Keratinocyte (primary cell): ENCODE data around the gene CELF5. TPM values are rescaled to one million over a fixed set of nuclear protein-coding genes. Genes with fewer than 3 reads are reported as not detected.

Experiments
- DNase-seq: peaks from one replicate; pipeline ENCODE4 v3.0.0-alpha.2; 2011; ENCODE audit warnings: low read depth, missing footprints, low spot score
- FAIRE-seq: peaks from 2 replicates; lab custom pipeline; 2011; peaks lifted over from hg19 to GRCh38; lab: Jason Lieb, UNC
- H2AFZ ChIP-seq: 2 replicates; pipeline ENCODE4 v1.6.0; 2012; ENCODE audit warnings: low read length, control low read depth, inconsistent platforms; ENCODE audit not compliant: control insufficient read depth
- H3K27ac ChIP-seq: 2 replicates; pipeline ENCODE4 v1.5.1; 2011; ENCODE audit warnings: low read length; ENCODE audit not compliant: control insufficient read depth, insufficient read depth
- H3K27me3 ChIP-seq: 3 replicates; pipeline ENCODE4 v1.6.0; 2011; ENCODE audit warnings: low read length; ENCODE audit not compliant: control insufficient read depth, insufficient read depth; ENCODE audit errors: extremely low read depth
- H3K36me3 ChIP-seq, 2 experiments: 2 replicates in 1 of 2; 3 replicates in 1 of 2; pipeline ENCODE4 v1.5.1; 2011; ENCODE audit warnings: low read length in 2 of 2, mild to moderate bottlenecking in 1 of 2; ENCODE audit not compliant: control insufficient read depth in 2 of 2, insufficient read depth in 2 of 2; ENCODE audit errors: extremely low read depth in 1 of 2
- H3K4me1 ChIP-seq: 3 replicates; pipeline ENCODE4 v1.5.1; 2011; ENCODE audit warnings: low read length; ENCODE audit not compliant: control insufficient read depth, insufficient read depth; ENCODE audit errors: extremely low read depth
- H3K4me2 ChIP-seq: 3 replicates; pipeline ENCODE4 v1.6.0; 2011; ENCODE audit warnings: low read depth, low read length; ENCODE audit not compliant: control insufficient read depth, insufficient read depth; ENCODE audit errors: extremely low read depth
- H3K4me3 ChIP-seq, 3 experiments: fragments of 200-600 bp in 1 of 3; sonication (generic) in 1 of 3; 2 replicates in 2 of 3; 3 replicates in 1 of 3; pipeline ENCODE4 v1.5.1; 2011 to 2016; ENCODE audit warnings: low read length in 3 of 3, mild to moderate bottlenecking in 3 of 3, control low read depth in 2 of 3, inconsistent platforms in 1 of 3, low read depth in 1 of 3, mixed read lengths in 1 of 3, mixed run types in 1 of 3, moderate library complexity in 1 of 3; ENCODE audit not compliant: control insufficient read depth in 2 of 3, insufficient read depth in 2 of 3; ENCODE audit errors: extremely low read depth in 1 of 3
- H3K79me2 ChIP-seq: 2 replicates; pipeline ENCODE4 v1.6.0; 2012; ENCODE audit warnings: low read length; ENCODE audit not compliant: control insufficient read depth, insufficient read depth
- H3K9ac ChIP-seq: 3 replicates; pipeline ENCODE4 v1.6.0; 2011; ENCODE audit warnings: low read length; ENCODE audit not compliant: control insufficient read depth, insufficient read depth; ENCODE audit errors: extremely low read depth
- H3K9me1 ChIP-seq: 3 replicates; pipeline ENCODE4 v1.6.0; 2011; ENCODE audit warnings: low read length; ENCODE audit not compliant: control insufficient read depth, insufficient read depth; ENCODE audit errors: extremely low read depth
- H3K9me3 ChIP-seq: 2 replicates; pipeline ENCODE4 v1.5.1; 2012; ENCODE audit warnings: low read depth, low read length; ENCODE audit not compliant: control insufficient read depth
- H4K20me1 ChIP-seq: 3 replicates; pipeline ENCODE4 v1.6.0; 2011; ENCODE audit warnings: low read length; ENCODE audit not compliant: control insufficient read depth, insufficient read depth; ENCODE audit errors: extremely low read depth
- EZH2 ChIP-seq: IDR thresholded peaks from one replicate; pipeline ENCODE4 v1.6.1; 2012; ENCODE audit warnings: inconsistent platforms, mild to moderate bottlenecking, low read length, moderate library complexity
- dilution Hi-C: fragments of 300-500 bp; cut with MboI; formaldehyde crosslinking; loops from one replicate; pipeline ENCODE4 v1.7.0; 2020; ENCODE audit warnings: low sequenced_read_pairs; ENCODE audit not compliant: extremely low pct_ligation_motif_present
- polyA minus RNA-seq, 3 experiments: library from RNA; depleted of rRNA, polyadenylated mRNA; stranded (reverse); fragments of >200 nt; gene quantifications; 1 replicate in 1 of 3; 2 replicates in 1 of 3; 3 replicates in 1 of 3; pipeline ENCODE4 v1.2.3, GENCODE V29; 2011
- polyA plus RNA-seq, 5 experiments: library from polyadenylated mRNA; depleted of rRNA in 3 of 5; stranded (reverse) in 3 of 5; stranded (forward) in 1 of 5; unstranded in 1 of 5; fragments of >200 nt; gene quantifications; 1 replicate in 1 of 5; 2 replicates in 3 of 5; 3 replicates in 1 of 5; pipeline versions ENCODE4 v1.2.1 to v1.2.3, GENCODE V29; 2011 to 2012; ENCODE audit warnings: missing spikeins in 2 of 5, low read depth in 1 of 5, low replicate concordance in 1 of 5
- TF ChIP-seq, protein P1 (sequence below), 3 experiments: IDR thresholded peaks in 1 of 3; conservative IDR thresholded peaks in 1 of 3; optimal IDR thresholded peaks in 1 of 3; 2 replicates in 2 of 3; 3 replicates in 1 of 3; pipeline versions ENCODE3 to v1.5.1; 2011; ENCODE audit warnings: low read length in 3 of 3, mild to moderate bottlenecking in 3 of 3, moderate library complexity in 2 of 3, control low read depth in 1 of 3, inconsistent platforms in 1 of 3; ENCODE audit not compliant: insufficient read depth in 2 of 3; ENCODE audit errors: extremely low read depth in 1 of 3

CELF5 gene
- polyA plus RNA-seq (0.04 to 0.05 TPM (median 0.04 TPM) in 3 replicates), polyA minus RNA-seq (0.10 to 0.67 TPM in 2 of 3 replicates, not detected in the other)
- not detected for polyA plus RNA-seq (2011; ENCODE audit: low read depth)
- polyA plus RNA-seq (2011; cell fraction: cytosol; rRNA removed): 0.03 and 0.06 TPM in 2 replicates
- polyA plus RNA-seq (2011; cell fraction: nucleus; rRNA removed): 0.34 and 0.39 TPM in 2 replicates
- polyA plus RNA-seq (2012; ENCODE audit: low replicate concordance): 0.15 TPM in 1 of 2 replicates, not detected in the other
- polyA minus RNA-seq (2011; cell fraction: cytosol; rRNA and poly(A)+ RNA removed): not detected
- not detected in 2 replicates for polyA minus RNA-seq (2011; cell fraction: nucleus; rRNA and poly(A)+ RNA removed)

DNA sequence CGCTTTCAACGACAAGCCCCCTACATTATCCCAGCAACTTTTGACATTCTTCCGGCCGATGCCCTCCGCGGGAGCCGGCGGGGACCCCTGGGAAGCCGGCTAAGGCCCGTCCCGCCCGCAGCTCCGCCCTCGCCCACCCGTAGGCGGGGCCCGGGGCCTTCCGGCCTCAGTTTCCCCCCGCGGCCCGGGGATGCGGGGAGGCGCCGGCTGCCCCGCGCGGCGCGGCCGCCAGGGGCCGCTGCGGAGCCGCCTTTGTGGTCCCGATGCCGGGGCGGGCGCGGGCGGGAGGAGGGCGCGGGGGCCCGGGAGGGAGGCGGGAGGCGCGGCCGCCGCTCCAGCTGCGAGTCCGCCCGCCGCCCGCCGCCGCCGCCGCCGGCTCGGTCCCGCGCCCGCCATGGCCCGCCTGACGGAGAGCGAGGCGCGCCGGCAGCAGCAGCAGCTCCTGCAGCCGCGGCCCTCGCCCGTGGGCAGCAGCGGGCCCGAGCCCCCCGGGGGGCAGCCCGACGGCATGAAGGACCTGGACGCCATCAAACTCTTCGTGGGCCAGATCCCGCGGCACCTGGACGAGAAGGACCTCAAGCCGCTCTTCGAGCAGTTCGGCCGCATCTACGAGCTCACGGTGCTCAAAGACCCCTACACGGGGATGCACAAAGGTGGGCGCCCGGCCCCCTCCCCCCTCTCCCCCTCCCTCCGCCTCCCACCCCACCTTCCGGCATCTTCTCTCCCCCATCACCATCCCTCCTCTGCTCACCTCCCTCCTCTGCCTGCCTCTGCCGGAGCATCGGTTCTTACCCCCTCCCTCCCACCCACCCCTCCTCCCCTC lies at the start of gene CELF5:
CELF5 (plus strand) TSS at position 316 of the 823 bp plus-strand sequence; CDS start at position 395, 79 bp downstream.
- H3K79me2 ChIP-seq: no peaks in the 10 kb centered on the region
- no peaks in the 10 kb centered on the region for H3K9me3 ChIP-seq
- dilution Hi-C loops: no loop called here
- TF ChIP-seq EZH2: peak; percentile 73
- TF ChIP-seq, protein P1, sequence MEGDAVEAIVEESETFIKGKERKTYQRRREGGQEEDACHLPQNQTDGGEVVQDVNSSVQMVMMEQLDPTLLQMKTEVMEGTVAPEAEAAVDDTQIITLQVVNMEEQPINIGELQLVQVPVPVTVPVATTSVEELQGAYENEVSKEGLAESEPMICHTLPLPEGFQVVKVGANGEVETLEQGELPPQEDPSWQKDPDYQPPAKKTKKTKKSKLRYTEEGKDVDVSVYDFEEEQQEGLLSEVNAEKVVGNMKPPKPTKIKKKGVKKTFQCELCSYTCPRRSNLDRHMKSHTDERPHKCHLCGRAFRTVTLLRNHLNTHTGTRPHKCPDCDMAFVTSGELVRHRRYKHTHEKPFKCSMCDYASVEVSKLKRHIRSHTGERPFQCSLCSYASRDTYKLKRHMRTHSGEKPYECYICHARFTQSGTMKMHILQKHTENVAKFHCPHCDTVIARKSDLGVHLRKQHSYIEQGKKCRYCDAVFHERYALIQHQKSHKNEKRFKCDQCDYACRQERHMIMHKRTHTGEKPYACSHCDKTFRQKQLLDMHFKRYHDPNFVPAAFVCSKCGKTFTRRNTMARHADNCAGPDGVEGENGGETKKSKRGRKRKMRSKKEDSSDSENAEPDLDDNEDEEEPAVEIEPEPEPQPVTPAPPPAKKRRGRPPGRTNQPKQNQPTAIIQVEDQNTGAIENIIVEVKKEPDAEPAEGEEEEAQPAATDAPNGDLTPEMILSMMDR (optimal IDR thresholded peaks at IDR 0.05 in 1 of 3, IDR thresholded peaks at IDR 0.05 in 1 of 3, conservative IDR thresholded peaks at IDR 0.05 in 1 of 3; ENCODE audit: extremely low read depth in 1 of 3, insufficient read depth in 2 of 3, low read length in 3 of 3): peak in 1 of 3 experiments; percentile 54
- peak within 1 kb of the TSS; percentile 37 for H3K4me2 ChIP-seq
- FAIRE-seq: no peak
- H3K27ac ChIP-seq: no peak within 1 kb of the TSS
- no peaks in the 10 kb centered on the region for H4K20me1 ChIP-seq
- H3K9me1 ChIP-seq: no peaks in the 10 kb centered on the region
- H3K27me3 ChIP-seq: peaks cover 46% of the 10 kb centered on the region
- H2AFZ ChIP-seq: no peak within 1 kb of the TSS
- no peak within 1 kb of the TSS for H3K9ac ChIP-seq
- no peaks in the 10 kb centered on the region for H3K4me1 ChIP-seq
- H3K36me3 ChIP-seq: no peaks in the 10 kb centered on the region
- no peak within 1 kb of the TSS for H3K4me3 ChIP-seq
- DNase-seq: no peak

DNA sequence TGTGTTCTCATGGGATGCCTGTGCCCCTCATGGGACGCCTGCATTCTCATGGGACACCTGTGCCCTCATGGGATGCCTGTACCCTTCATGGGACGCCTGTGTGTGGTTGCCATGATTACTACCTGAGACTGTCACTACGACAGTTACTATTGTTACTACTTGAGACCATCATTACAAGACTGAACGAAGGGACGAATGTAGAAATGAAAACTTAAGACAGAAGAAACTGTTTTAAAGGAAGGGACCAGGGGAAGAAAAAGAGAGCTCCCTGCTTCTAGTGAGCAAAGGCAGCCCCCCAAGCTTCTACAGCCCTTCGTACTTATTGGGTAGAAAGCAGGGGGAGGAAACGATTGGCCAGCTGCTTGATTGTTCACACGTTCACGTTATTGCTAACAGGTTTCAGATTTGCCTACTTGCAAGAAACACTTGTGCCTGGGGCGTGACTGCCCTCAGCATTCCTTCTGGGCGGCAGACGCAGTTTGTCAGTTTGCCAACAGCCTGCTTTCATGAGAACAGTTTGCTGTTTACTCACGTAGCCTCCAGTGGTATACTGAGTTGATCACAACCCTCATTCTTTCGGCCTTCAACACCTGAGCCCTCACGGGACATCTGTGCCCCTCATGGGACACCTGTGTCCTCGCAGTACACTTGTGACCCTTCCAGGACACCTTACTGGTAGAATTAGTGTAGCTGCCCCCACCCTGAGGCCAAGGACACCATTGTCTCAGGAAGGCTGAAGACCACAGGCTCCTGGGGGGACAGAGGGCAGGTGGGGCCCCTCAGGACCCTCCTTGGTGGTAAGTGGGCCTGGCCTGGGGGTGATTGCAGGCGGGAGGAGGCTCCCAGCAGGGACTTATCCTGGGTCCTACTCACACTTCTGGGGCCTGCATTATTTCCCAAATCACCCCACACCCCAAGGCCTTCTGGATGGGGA lies 48.4 kb upstream of the CELF5 start:
- no peak overlapping the region for H2AFZ ChIP-seq
- no peaks in the 10 kb centered on the region for H3K79me2 ChIP-seq
- H3K36me3 ChIP-seq: no peaks in the 10 kb centered on the region
- dilution Hi-C loops: no loop called here
- peak overlapping the region; percentile 54 for H3K4me2 ChIP-seq
- H3K27ac ChIP-seq: peak overlapping the region; percentile 95
- DNase-seq (peak; percentile 72), FAIRE-seq (peak; percentile 99)
- H3K4me3 ChIP-seq: peak overlapping the region in 1 of 3 experiments; percentile 25
- no peak for TF ChIP-seq EZH2
- TF ChIP-seq, protein P1 (optimal IDR thresholded peaks at IDR 0.05 in 1 of 3, IDR thresholded peaks at IDR 0.05 in 1 of 3, conservative IDR thresholded peaks at IDR 0.05 in 1 of 3; ENCODE audit: extremely low read depth in 1 of 3, insufficient read depth in 2 of 3, low read length in 3 of 3): no peak
- H3K27me3 ChIP-seq: no peaks in the 10 kb centered on the region
- H3K9me3 ChIP-seq: no peaks in the 10 kb centered on the region
- peaks cover 3% of the 10 kb centered on the region for H3K9me1 ChIP-seq
- H4K20me1 ChIP-seq: no peaks in the 10 kb centered on the region
- H3K4me1 ChIP-seq: peaks cover 36% of the 10 kb centered on the region
- H3K9ac ChIP-seq: peak overlapping the region; percentile 82
